HG03460 (cell line): ENCODE data around the gene RMI1.
A peak's percentile ranks its signal among the peaks of the same experiment; 100 is the strongest.
"Not testable (repeated sequence)": the region's sequence is repeated elsewhere in the genome, so short reads cannot be mapped to it uniquely, and the experiment has no call there.

Source experiments
- ATAC-seq: cut with Tn5 transposase; IDR thresholded peaks from one replicate; pipeline ENCODE4 v1.9.1; 2021; ENCODE audit not compliant: unreplicated experiment

RMI1 gene

GRCh38 chr9:84002344-84002743 lies 21.7 kb downstream of the RMI1 start:
- ATAC-seq, result peak; percentile 82

GRCh38 chr9:84003246-84003645 lies 22.6 kb downstream of the RMI1 start:
- ATAC-seq, result no peak

GRCh38 chr9:84007662-84008061 lies 27.1 kb downstream of the RMI1 start:
- no peak for ATAC-seq

GRCh38 chr9:84024041-84024575 lies 43.5 kb downstream of the RMI1 start:
- ATAC-seq, result no peak

- no peak for ATAC-seq
Observed at GRCh38 chr9:84027201-84027600, 46.6 kb downstream of the RMI1 start.

- ATAC-seq, result no peak
Observed at GRCh38 chr9:84031534-84031933, 50.9 kb downstream of the RMI1 start.

- not testable (repeated sequence) for ATAC-seq
Observed at GRCh38 chr9:84041857-84042256, 61.3 kb downstream of the RMI1 start.

- ATAC-seq, result no peak
Observed at GRCh38 chr9:84045481-84046097, 65.0 kb downstream of the RMI1 start.
